Measurements from ENCODE around the gene MTREX. TPM values are rescaled to one million over a fixed set of nuclear protein-coding genes. Genes with fewer than 3 reads are reported as not detected.

MTREX gene
- polyA plus RNA-seq, 3 donors = 10.2 to 14.4 (median 12.2) TPM

GRCh38 chr5:55459572-55459971, 151.8 kb downstream of the MTREX start:
- Histone ChIP-seq H2AFZ (ENCODE audit: insufficient read depth, low read depth, low read length, poor library complexity, severe bottlenecking) (no peak overlapping the region), H3K27me3 (ENCODE audit: control insufficient read depth in 2 of 2, insufficient read depth in 2 of 2, low read length in 2 of 2) (no peaks in the 10 kb centered on the region), H3K4me2 (replicated peaks; ENCODE audit: extremely low read depth, low read length, poor library complexity, severe bottlenecking) (no peak overlapping the region), H3K36me3 (replicated peaks in 1 of 2; ENCODE audit: control insufficient read depth in 1 of 2, insufficient read depth in 2 of 2, low read length in 2 of 2) (no peaks in the 10 kb centered on the region), H3K27ac (ENCODE audit: low read depth in 1 of 2, low read length in 2 of 2) (no peak overlapping the region), H4K20me1 (ENCODE audit: insufficient read depth, low read length) (no peaks in the 10 kb centered on the region), H3K9ac (ENCODE audit: insufficient read depth, low read length, poor library complexity, severe bottlenecking) (no peak overlapping the region), H3K4me1 (ENCODE audit: control insufficient read depth in 1 of 2, insufficient read depth in 2 of 2, low read length in 2 of 2) (no peaks in the 10 kb centered on the region), H3K9me3 (replicated peaks in 1 of 2; ENCODE audit: control insufficient read depth in 1 of 2, insufficient read depth in 1 of 2, low read length in 2 of 2) (no peaks in the 10 kb centered on the region), H3K4me3 (replicated peaks in 1 of 3; ENCODE audit: low read depth in 2 of 3, low read length in 3 of 3) (no peak overlapping the region), H3K79me2 (ENCODE audit: insufficient read depth, low read length) (no peaks in the 10 kb centered on the region)
- 100% methylated on average over 1 of the region's 2 CpGs for WGBS (ENCODE audit: insufficient coverage)
- peaks cover 1 to 2% (median 1%) of the 10 kb centered on the region in 3 donors for H3K27me3 Mint-ChIP-seq (ENCODE audit: low read depth in 3 of 3)
- TF ChIP-seq CTCF (IDR thresholded peaks at IDR 0.05) = no peak
- H3K27ac Mint-ChIP-seq = no peak overlapping the region
- H3K9me3 Mint-ChIP-seq = no peaks in the 10 kb centered on the region
- no peak overlapping the region for H3K4me3 Mint-ChIP-seq
- no peaks in the 10 kb centered on the region for H3K4me1 Mint-ChIP-seq
- DNase-seq = no peak
- no peaks in the 10 kb centered on the region for H3K36me3 Mint-ChIP-seq
- intact Hi-C loops (cut with micrococcal nuclease) = no loop called here

GRCh38 chr5:55463613-55464012, 155.8 kb downstream of the MTREX start:
- no peaks in the 10 kb centered on the region for H3K36me3 Mint-ChIP-seq
- no peaks in the 10 kb centered on the region for H3K4me1 Mint-ChIP-seq
- H3K27ac ChIP-seq (ENCODE audit: low read depth in 1 of 2, low read length in 2 of 2) = no peak overlapping the region
- no peak overlapping the region for H3K27ac Mint-ChIP-seq
- 100% methylated on average over 1 of the region's 3 CpGs for WGBS (ENCODE audit: insufficient coverage)
- intact Hi-C loops (cut with micrococcal nuclease) = no loop called here
- no peak overlapping the region for H2AFZ ChIP-seq (ENCODE audit: insufficient read depth, low read depth, low read length, poor library complexity, severe bottlenecking)
- H3K9me3 Mint-ChIP-seq = no peaks in the 10 kb centered on the region
- no peaks in the 10 kb centered on the region for H3K9me3 ChIP-seq (replicated peaks in 1 of 2; ENCODE audit: control insufficient read depth in 1 of 2, insufficient read depth in 1 of 2, low read length in 2 of 2)
- no peak overlapping the region for H3K9ac ChIP-seq (ENCODE audit: insufficient read depth, low read length, poor library complexity, severe bottlenecking)
- H3K4me3 ChIP-seq (replicated peaks in 1 of 3; ENCODE audit: low read depth in 2 of 3, low read length in 3 of 3) = no peak overlapping the region
- no peak for TF ChIP-seq CTCF (IDR thresholded peaks at IDR 0.05)
- no peaks in the 10 kb centered on the region for H4K20me1 ChIP-seq (ENCODE audit: insufficient read depth, low read length)
- H3K36me3 ChIP-seq (replicated peaks in 1 of 2; ENCODE audit: control insufficient read depth in 1 of 2, insufficient read depth in 2 of 2, low read length in 2 of 2) = no peaks in the 10 kb centered on the region
- peaks cover 1 to 2% (median 1%) of the 10 kb centered on the region in 3 donors for H3K27me3 Mint-ChIP-seq (ENCODE audit: low read depth in 3 of 3)
- H3K79me2 ChIP-seq (ENCODE audit: insufficient read depth, low read length) = no peaks in the 10 kb centered on the region
- H3K4me2 ChIP-seq (replicated peaks; ENCODE audit: extremely low read depth, low read length, poor library complexity, severe bottlenecking) = no peak overlapping the region
- H3K4me3 Mint-ChIP-seq = no peak overlapping the region
- DNase-seq = no peak
- no peaks in the 10 kb centered on the region for H3K27me3 ChIP-seq (ENCODE audit: control insufficient read depth in 2 of 2, insufficient read depth in 2 of 2, low read length in 2 of 2)
- H3K4me1 ChIP-seq (ENCODE audit: control insufficient read depth in 1 of 2, insufficient read depth in 2 of 2, low read length in 2 of 2) = no peaks in the 10 kb centered on the region
